NB4 (cell line): Measurements from ENCODE around the gene OR10H2.

Experiments
- POLR2A ChIP-seq: IDR thresholded peaks from 2 replicates; pipeline ENCODE4 v1.6.1; 2011; ENCODE audit warnings: mild to moderate bottlenecking; ENCODE audit not compliant: insufficient read length; ENCODE audit errors: extremely low read depth
- TF ChIP-seq, protein P1 (sequence below): IDR thresholded peaks from one replicate; pipeline ENCODE4 v1.5.1; 2012; ENCODE audit warnings: low read depth, low read length
- TF ChIP-seq, protein P2 (sequence below): IDR thresholded peaks from 2 replicates; pipeline ENCODE4 v1.6.1; 2011; ENCODE audit warnings: low read depth, low read length

- TF ChIP-seq, protein P1, sequence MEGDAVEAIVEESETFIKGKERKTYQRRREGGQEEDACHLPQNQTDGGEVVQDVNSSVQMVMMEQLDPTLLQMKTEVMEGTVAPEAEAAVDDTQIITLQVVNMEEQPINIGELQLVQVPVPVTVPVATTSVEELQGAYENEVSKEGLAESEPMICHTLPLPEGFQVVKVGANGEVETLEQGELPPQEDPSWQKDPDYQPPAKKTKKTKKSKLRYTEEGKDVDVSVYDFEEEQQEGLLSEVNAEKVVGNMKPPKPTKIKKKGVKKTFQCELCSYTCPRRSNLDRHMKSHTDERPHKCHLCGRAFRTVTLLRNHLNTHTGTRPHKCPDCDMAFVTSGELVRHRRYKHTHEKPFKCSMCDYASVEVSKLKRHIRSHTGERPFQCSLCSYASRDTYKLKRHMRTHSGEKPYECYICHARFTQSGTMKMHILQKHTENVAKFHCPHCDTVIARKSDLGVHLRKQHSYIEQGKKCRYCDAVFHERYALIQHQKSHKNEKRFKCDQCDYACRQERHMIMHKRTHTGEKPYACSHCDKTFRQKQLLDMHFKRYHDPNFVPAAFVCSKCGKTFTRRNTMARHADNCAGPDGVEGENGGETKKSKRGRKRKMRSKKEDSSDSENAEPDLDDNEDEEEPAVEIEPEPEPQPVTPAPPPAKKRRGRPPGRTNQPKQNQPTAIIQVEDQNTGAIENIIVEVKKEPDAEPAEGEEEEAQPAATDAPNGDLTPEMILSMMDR: no peak
- no peak for TF ChIP-seq POLR2A
- TF ChIP-seq, protein P2, sequence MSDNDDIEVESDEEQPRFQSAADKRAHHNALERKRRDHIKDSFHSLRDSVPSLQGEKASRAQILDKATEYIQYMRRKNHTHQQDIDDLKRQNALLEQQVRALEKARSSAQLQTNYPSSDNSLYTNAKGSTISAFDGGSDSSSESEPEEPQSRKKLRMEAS: no peak
Observed at GRCh38 chr19:15748239-15748638, 20.4 kb downstream of the OR10H2 start.
